HL-60 (cell line): ENCODE measurements around the gene ADRA2C.

Source experiments
- DNase-seq, 2 experiments: peaks; one replicate each; pipeline ENCODE4 v3.0.0-alpha.2; 2010 to 2020; ENCODE audit warnings: low read depth in 1 of 2, low spot score in 1 of 2
- H3K27ac ChIP-seq: fragments of 250-450 bp; sonication (Bioruptor Pico); replicated peaks from 2 replicates; pipeline ENCODE4 v1.5.1; 2020; ENCODE audit warnings: mild to moderate bottlenecking, moderate library complexity
- H3K27me3 ChIP-seq: fragments of 250-450 bp; sonication (Bioruptor Pico); 2 replicates; pipeline ENCODE4 v1.5.1; 2021; ENCODE audit warnings: mild to moderate bottlenecking, moderate library complexity; ENCODE audit not compliant: insufficient read depth, poor library complexity, severe bottlenecking
- H3K4me3 ChIP-seq: replicated peaks from 2 replicates; pipeline ENCODE4 v1.5.1; 2011; ENCODE audit warnings: mild to moderate bottlenecking, control low read depth, low read length; ENCODE audit not compliant: insufficient read depth
- CTCF ChIP-seq: IDR thresholded peaks from one replicate; pipeline ENCODE4 v1.5.1; 2011; ENCODE audit warnings: low read length, control low read depth, inconsistent platforms; ENCODE audit not compliant: insufficient read depth
- GABPA ChIP-seq: IDR thresholded peaks from 2 replicates; pipeline ENCODE4 v1.6.1; 2012; ENCODE audit warnings: low read depth
- POLR2AphosphoS5 ChIP-seq: IDR thresholded peaks from 2 replicates; pipeline ENCODE4 v1.6.1; 2012; ENCODE audit warnings: low read depth
- REST ChIP-seq: IDR thresholded peaks from 2 replicates; pipeline ENCODE4 v1.6.1; 2012; ENCODE audit warnings: low read depth; ENCODE audit not compliant: insufficient replicate concordance
- SPI1 ChIP-seq: IDR thresholded peaks from 2 replicates; pipeline ENCODE4 v1.6.1; 2012; ENCODE audit warnings: low read depth, mild to moderate bottlenecking, borderline replicate concordance

The ADRA2C gene

GRCh38 chr4:3735196-3735595, 31.0 kb upstream of the ADRA2C start:
- DNase-seq: no peak
- Histone ChIP-seq H3K4me3 (no peak overlapping the region), H3K27me3 (no peaks in the 10 kb centered on the region), H3K27ac (no peak overlapping the region)
- TF ChIP-seq REST (no peak), SPI1 (no peak), GABPA (no peak), CTCF (no peak), POLR2AphosphoS5 (no peak)

GRCh38 chr4:3736290-3736689, 29.9 kb upstream of the ADRA2C start:
- no peak for TF ChIP-seq REST
- no peak for TF ChIP-seq CTCF
- no peak for TF ChIP-seq SPI1
- no peak for TF ChIP-seq GABPA
- TF ChIP-seq POLR2AphosphoS5: no peak
- no peak for DNase-seq
- Histone ChIP-seq H3K4me3 (no peak overlapping the region), H3K27ac (no peak overlapping the region), H3K27me3 (no peaks in the 10 kb centered on the region)

GRCh38 chr4:3736806-3737205, 29.4 kb upstream of the ADRA2C start:
- H3K4me3 ChIP-seq: no peak overlapping the region
- no peak for DNase-seq
- TF ChIP-seq GABPA (no peak), REST (no peak), SPI1 (no peak), CTCF (no peak), POLR2AphosphoS5 (no peak)
- H3K27ac ChIP-seq: no peak overlapping the region
- no peaks in the 10 kb centered on the region for H3K27me3 ChIP-seq
